Endometrial microvascular endothelial cells (primary cell): ENCODE results near the gene CLIP1. TPM values are rescaled to one million over a fixed set of nuclear protein-coding genes. Genes with fewer than 3 reads are reported as not detected.
"Not testable (repeated sequence)": the region's sequence is repeated elsewhere in the genome, so short reads cannot be mapped to it uniquely, and the experiment has no call there.

Source experiments
- in situ Hi-C: cut with HindIII; loops from 2 replicates; pipeline ENCODE4 v1.10.0; 2017; ENCODE audit warnings: low sequenced_read_pairs, low pct_unique_long_range_greater_than_20kb; ENCODE audit errors: inconsistent ontology term
- total RNA-seq: library from RNA; depleted of rRNA; stranded (reverse); fragments of >200 nt; gene quantifications from one replicate; pipeline ENCODE4 v1.2.3, GENCODE V29; 2015; ENCODE audit errors: inconsistent ontology term

The CLIP1 gene
- total RNA-seq, 1 donor from 2014 or later = 31.7 TPM

DNA sequence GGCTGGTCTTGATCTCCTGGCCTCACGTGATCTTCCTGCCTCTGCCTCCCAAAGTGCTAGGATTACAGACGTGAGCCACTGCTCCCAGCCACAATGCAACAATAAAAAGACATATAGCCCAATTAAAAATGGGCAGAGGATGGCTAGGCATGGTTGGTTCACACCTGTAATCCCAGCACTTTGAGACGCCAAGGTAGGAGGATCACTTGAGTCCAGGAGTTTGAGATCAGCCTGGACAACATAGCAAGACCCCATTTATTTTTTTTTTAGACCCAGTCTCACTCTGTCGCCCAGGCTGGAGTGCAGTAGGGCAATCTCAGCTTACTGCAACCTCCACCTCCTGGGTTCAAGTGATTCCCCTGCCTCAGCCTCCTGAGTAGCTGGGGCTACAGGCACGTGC, 21.6 kb upstream of the CLIP1 start:
- in situ Hi-C loops = not testable (repeated sequence)

GRCh38 chr12:122438822-122439221, 16.4 kb upstream of the CLIP1 start:
- in situ Hi-C loops = not testable (repeated sequence)

GRCh38 chr12:122437656-122438121, 15.2 kb upstream of the CLIP1 start:
- in situ Hi-C loops = no loop called here

DNA sequence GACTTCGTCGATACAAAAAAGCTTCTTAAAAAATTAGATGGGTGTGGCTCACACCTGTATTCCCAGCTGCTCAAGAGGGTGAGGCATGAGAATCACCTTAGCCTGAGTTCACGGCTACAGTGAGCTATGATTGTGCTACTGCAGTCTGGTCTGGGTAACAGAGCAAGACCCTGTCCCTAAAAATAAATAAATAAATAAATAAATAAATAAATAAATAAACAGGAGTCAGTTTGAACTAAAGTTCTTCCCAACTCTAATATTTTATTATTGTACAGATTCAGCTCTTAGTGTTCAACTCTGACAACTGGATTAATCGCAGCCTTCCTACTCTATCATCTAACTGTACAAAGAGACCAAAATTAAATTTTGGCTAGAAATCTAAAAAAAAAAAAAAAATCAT, 12.7 kb upstream of the CLIP1 start:
- in situ Hi-C loops = no loop called here

GRCh38 chr12:122429043-122429442, 6.6 kb upstream of the CLIP1 start:
- in situ Hi-C loops = not testable (repeated sequence)

DNA sequence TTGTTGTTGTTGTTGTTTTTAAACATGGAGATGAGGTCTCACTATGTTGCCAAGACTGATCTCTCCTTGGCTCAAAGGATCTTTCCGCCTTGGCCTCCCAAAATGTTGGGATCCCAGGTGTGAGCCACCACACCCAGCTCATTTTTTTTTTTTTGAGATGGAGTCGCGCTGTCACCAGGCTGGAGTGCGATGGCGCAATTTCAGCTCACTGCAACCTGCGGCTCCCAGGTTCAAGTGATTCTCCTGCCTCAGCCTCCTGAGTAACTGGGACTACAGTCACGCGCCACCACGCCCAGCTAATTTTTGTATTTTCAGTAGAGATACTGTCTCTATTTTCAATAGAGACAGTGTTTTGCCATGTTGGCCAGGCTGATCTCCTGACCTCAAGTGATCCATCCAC, 4.9 kb upstream of the CLIP1 start:
- in situ Hi-C loops = no loop called here

DNA sequence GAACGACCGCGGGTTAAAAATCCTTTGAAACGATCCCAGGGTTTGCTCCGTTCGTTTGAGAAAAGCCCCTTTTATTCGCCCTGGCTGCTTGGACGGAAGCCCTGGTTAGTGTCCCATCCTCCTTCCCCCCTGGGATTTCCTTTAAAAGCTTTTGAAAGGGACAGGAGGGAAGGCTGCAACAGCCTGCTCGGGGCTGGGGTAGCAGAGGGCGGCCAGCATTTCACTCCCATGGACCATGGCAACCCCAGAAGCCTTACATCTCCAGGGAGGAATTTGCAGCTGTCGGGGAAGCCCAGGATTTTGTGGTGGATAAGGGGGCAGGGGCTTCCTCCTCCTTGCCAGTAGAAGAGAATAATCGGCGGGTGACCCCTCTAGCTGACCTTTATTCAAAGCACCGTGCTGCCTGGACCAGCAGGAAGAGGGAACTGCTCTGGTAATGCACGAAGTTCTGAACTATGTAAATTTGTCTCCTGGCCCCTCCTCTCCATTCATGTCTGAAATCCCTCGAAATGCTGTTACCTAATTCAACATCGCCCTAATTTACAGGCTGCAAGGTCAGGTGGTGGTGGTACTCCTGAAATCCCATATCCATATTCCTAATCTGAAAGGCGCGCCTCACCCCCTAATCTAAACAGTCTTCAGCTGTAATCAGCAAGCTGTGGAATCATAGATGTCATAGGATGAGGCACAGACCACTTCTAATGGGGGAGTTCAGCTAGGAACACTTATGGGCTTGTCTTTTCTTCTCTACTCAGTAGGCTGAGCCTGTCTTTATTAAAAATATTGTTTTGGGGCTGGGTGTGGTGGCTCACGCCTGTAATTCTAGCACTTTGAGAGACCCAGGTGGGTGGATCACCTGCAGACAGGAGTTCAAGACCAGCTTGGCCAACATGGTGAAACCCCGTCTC, 1.0 kb upstream of the CLIP1 start:
- in situ Hi-C loops = no loop called here

GRCh38 chr12:122422730-122423257, 325 bp upstream of the CLIP1 start:
- in situ Hi-C loops = no loop called here

DNA sequence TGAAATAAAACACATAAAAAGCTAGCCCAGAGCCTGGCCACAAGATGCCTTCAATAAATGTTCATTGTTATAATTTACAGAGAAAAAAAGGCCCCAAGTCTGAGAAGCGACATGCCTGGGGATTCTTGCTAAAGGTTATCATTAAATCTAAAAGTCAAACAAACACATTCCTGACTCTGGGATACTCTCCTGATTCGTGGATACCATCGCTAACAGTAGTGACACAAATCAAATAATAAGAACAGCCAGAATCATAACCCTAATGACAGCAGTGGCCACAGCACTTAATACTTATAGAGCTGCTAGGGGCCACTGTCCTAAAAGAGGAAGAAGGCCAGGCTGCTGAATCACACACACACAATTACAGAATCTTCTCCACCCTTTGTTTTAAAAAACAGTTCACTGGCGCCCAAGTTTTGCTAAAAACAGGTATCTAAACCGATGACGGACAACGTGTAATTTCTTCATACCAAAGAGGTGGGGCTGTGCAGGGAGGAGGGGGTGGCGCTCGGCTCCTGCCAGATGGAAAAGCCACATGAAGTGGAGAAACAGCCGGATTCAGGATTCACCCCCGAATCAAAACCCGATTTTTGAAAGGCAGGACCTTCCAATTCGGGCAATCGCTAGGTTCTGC, 1.2 kb downstream of the CLIP1 start:
- in situ Hi-C loops = no loop called here

DNA sequence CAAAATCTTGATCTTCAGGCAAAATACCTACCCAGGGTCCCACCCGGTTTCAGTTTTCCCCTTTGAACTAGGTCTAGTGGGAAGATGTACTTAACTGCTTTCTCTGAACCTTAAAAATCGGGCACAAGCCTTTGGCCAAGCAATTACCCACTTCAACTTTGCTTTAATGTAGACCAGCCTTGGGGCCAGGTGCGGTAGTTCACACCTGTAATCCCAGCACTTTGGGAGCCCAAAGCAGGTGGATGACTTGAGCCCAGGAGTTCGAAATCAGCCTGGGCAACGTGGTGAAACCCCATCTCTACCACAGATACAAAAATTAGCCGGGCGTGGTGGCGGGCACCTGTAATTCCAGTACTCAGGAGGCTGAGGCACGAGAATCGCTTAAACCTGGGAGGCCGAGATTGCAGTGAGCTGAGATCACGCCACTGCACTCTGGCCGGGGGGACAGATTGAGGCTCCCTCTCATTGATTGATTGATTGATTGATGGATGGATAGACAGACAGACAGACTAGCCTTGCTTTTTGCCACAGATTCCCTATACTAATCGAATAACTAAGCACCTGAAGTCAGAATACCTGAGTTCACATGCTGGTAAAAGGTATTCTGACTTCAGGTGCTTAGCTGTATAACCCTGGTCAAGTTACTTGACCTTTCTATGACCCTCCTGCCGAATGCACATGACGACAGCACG, 1.9 kb downstream of the CLIP1 start:
- in situ Hi-C loops = no loop called here

GRCh38 chr12:122419094-122419493, 3.4 kb downstream of the CLIP1 start:
- in situ Hi-C loops = not testable (repeated sequence)

GRCh38 chr12:122415665-122416064, 6.8 kb downstream of the CLIP1 start:
- in situ Hi-C loops = not testable (repeated sequence)

GRCh38 chr12:122413516-122414404, 8.7 kb downstream of the CLIP1 start:
- in situ Hi-C loops = no loop called here

DNA sequence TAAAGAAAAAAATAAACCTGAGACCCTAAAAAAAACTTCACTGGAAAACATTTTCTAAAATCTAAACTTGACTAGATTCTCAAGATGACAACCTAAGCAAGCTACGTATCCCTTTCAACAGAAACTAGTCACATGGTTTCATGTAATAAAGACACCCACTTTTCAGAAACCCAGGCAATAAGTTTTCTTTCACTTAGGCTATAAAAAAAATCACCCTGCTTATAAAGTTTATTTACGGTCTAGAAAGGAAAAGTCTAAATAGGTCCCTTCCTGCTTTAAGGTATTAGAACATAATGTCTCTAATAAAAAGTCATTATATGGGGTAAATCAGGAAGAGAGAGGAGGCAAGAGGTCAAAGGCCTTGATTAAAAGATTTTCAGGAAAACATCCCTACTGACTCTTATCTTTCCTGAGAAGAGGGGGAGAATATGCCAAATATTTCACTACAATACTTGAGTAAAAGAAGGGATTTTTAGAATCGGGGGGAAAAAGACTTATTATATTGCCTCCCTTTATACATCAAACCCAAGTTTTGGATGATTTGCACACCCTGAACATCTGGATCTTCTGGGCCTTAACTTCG, 9.5 kb downstream of the CLIP1 start:
- in situ Hi-C loops = no loop called here

- in situ Hi-C loops = no loop called here
Observed at GRCh38 chr12:122411537-122411936, 10.9 kb downstream of the CLIP1 start.

DNA sequence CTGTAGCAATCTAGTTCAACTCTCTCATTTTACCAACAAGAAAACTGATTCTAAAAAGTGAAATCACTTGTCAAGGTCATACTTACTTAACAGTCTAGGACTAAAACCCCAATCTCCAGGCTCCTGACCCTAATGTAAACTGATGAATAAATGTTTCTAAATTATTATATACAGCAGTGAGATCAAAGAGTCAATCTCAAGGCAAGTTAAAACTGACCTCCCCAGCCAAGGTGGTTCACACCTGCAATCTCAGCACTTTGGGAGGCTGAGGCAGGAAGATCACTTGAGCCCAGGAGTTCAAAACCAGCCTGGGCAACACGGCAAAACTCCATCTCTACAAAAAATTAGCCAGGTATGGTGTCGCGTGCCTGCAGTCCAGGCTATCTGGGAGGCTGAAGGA, 15.3 kb downstream of the CLIP1 start:
- in situ Hi-C loops = no loop called here

GRCh38 chr12:122406701-122407164, 15.7 kb downstream of the CLIP1 start:
- in situ Hi-C loops = no loop called here

DNA sequence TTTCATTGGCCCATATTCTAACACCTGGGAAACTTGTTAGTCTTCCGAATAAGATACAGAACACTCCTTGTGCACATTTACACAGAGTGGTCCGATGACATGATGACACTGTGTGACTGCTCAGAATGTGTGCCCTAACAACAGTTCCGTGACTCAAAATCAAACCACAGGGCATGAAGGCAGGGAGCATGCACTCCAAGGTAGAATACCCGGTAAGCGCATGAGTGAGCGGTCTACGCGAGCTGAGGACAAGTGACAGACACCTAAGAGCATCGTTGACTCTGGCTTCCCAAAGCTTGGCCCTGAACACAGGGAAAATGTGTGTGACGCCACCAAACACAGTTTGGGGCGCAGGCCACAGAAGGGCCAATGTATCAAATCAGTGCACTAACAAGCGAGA, 18.6 kb downstream of the CLIP1 start:
- in situ Hi-C loops = no loop called here
